Head of caudate nucleus (tissue), 42 donors: ENCODE data around the gene UVRAG.
A peak's percentile ranks its signal among the peaks of the same experiment; 100 is the strongest.

ENCODE experiments used
- DNase-seq, 42 donors: peaks; one replicate each; pipeline versions ENCODE4 v3.0.0 to v3.0.0-alpha.2; 2020 to 2021; ENCODE audit warnings: mixed read lengths in 7 of 42
- intact Hi-C: fragments of 100-400 bp; cut with DNase I; formaldehyde crosslinking; loops from one replicate; pipeline ENCODE4 v1.15.0; 2022

The UVRAG gene

GRCh38 chr11:75894036-75894585 lies 79.1 kb downstream of the UVRAG start:
- intact Hi-C loops: loop anchor here (10.0 kb wide), 1 partner anchor 421 kb away; no protein-coding TSS in a partner anchor
- DNase-seq: no peak

- DNase-seq: no peak
- intact Hi-C loops: loop anchor here (5.0 to 10.0 kb wide), 2 partner anchors 255 to 418 kb away; no protein-coding TSS in a partner anchor
These were observed 81.9 kb downstream of the UVRAG start for GRCh38 chr11:75896843-75897419.

DNA sequence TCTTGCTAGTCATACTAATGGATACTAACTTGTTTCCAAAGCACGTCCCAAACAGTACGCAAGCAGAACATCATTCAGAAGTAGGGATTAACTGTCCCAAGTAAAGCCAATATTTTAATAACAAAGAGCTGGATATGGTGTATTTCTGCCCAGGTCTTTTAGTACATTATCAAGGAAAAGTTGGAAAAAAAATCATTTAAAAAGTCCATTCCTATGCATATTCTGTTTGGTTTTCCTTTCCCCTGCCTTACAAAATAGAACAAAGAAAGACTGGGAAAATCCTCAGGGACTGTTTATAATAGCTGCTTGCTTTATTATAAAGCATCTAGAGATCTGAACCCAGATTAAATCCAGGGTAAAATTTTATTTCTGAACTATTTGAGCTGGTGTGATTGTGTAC lies 83.9 kb downstream of the UVRAG start:
- no peak for DNase-seq

GRCh38 chr11:75899806-75900205 lies 84.8 kb downstream of the UVRAG start:
- intact Hi-C loops: loop anchor here (5.0 to 10.0 kb wide), 2 partner anchors 252 to 415 kb away; no protein-coding TSS in a partner anchor
- DNase-seq: no peak

More for the DNA sequence above, 83.9 kb downstream of the UVRAG start:
- intact Hi-C loops: loop anchor here (5.0 to 10.0 kb wide), 2 partner anchors 253 to 416 kb away; no protein-coding TSS in a partner anchor

DNA sequence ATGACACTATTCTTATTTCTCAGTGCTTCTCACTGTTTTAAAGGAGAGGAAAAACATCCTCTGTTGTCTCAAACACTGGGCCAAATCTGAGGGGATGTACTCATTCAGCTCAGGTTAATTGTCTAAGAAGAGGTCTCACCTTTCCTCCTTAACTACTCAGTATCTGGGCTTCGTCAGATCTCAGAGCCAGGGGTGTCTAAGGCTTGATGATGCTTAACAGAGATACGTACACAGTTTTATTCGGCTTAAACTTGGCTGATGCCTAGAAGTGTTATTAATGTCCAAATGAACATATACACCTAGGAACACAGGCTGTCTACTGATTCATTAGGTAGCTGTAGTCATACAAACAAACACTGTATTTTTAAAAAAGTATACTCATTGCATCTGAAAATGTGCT lies 85.8 kb downstream of the UVRAG start:
- intact Hi-C loops: no loop called here
- DNase-seq: no peak

DNA sequence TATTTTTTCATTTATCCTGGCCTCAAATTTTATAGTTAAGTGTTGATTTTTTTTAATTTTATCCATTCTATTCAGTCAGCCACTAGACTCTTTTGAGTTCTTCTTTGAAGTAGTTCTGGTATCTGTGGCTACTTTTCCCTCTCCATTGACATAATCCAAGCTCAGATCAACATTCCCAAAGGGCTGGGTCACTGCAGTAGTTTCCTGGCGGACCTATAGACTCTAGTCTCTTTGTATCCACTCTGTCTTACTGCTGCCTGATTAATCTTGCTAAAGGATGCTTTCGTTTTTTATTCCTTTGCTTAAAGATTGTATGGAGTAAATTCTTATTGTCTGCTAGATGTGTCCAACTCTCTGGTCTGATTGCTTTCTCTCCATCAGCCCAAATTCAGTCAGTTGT lies 87.6 kb downstream of the UVRAG start:
- DNase-seq: no peak
- intact Hi-C loops: no loop called here

GRCh38 chr11:75903276-75903675 lies 88.3 kb downstream of the UVRAG start:
- no peak for DNase-seq
- intact Hi-C loops: no loop called here

- no peak for DNase-seq
- intact Hi-C loops: no loop called here
These were observed 90.4 kb downstream of the UVRAG start for GRCh38 chr11:75905434-75905833.

- intact Hi-C loops: no loop called here
These were observed 93.0 kb downstream of the UVRAG start for GRCh38 chr11:75907906-75908527.

GRCh38 chr11:75910426-75911145 lies 95.6 kb downstream of the UVRAG start:
- no peak for DNase-seq
- intact Hi-C loops: no loop called here

More at GRCh38 chr11:75907906-75908527, 93.0 kb downstream of the UVRAG start:
- DNase-seq: no peak

- intact Hi-C loops: no loop called here
- DNase-seq: no peak
These were observed 96.4 kb downstream of the UVRAG start for GRCh38 chr11:75911459-75911858.

GRCh38 chr11:75913984-75914383 lies 99.0 kb downstream of the UVRAG start:
- DNase-seq: no peak
- intact Hi-C loops: no loop called here

DNA sequence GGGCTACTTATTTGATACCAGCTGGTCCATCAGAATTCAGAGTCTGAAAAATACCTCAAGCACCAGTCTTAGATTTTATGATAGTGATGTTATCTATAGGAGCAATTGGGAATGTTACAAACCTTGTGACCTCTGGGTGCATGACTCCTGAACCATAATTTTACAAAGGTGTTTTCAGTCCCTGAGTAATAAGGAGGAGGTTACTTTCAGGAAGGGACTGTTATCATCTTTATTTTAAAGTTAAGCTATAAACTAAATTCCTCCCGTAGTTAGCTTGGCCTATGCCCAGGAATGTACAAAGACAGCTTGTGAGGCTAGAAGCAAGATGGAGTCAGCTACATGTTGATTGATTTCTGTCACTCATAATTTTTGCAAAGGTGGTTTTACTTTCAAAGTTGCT lies 101.9 kb downstream of the UVRAG start:
- intact Hi-C loops: no loop called here
- no peak for DNase-seq

GRCh38 chr11:75918331-75918730 lies 103.3 kb downstream of the UVRAG start:
- no peak for DNase-seq
- intact Hi-C loops: no loop called here

GRCh38 chr11:75919525-75919924 lies 104.5 kb downstream of the UVRAG start:
- intact Hi-C loops: no loop called here
- no peak for DNase-seq

DNA sequence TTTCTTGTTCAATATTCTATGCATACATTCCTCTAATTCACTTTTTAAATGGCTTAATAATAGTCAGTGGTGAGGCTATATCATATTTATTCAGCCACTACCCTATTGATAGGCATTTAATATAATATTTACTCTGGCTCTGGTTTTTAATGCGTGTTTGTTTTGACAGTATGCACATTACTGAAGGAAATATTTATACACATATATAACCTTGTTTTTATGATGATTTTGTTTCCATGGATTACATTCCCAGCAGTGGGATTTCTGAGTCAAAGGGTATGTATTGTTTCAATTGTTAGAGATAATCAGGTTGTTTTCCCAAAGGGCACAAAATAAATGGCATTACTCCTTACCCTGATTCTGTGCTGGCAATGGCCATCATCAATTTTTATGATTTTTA lies 105.8 kb downstream of the UVRAG start:
- DNase-seq: no peak
- intact Hi-C loops: no loop called here

DNA sequence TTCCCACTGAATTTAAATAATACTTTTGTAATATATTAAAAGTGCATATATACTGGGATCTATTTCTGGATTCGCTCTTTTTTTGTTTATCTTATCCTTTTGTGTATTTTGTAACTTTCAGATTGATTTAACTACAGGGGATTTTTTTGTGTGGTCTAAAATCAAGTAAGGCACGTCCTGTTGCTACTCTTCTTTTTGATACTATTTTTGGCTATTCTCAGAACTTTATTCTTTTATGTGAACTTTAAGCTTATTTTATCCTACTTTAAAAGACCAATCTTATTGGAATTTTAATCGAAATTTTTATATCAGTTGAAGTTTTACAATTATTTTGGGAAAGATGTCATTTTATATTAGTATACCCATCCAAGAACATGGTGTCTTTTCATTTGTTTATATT lies 106.8 kb downstream of the UVRAG start:
- intact Hi-C loops: no loop called here

GRCh38 chr11:75924966-75925784 lies 110.2 kb downstream of the UVRAG start:
- DNase-seq: peak in 7 of 42 donors; percentile 5 to 32 (median 24)
- intact Hi-C loops: no loop called here

More for the DNA sequence above, 106.8 kb downstream of the UVRAG start:
- no peak for DNase-seq

DNA sequence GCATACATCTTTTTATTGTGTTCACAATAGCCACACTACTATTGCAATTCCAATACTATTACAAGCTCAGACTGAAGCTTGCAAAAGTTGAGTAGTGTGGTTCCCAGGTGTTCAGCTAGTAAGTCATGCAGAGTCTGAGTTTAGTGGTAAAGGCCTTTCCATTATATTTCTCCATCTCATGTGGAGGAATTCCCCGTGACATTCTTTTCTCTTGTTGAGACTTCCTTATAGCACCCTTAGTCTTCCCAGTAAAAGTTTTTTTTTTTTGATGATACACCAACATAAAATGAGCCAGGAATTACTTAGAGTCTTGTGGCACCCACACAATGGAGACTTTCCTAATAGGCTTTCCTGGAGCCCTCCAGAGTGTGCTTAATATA lies 110.8 kb downstream of the UVRAG start:
- intact Hi-C loops: no loop called here
- DNase-seq: no peak
